ENCODE measurements around the gene C3orf62. TPM values are rescaled to one million over a fixed set of nuclear protein-coding genes. Genes with fewer than 3 reads are reported as not detected.
"Not testable (repeated sequence)": the region's sequence is repeated elsewhere in the genome, so short reads cannot be mapped to it uniquely, and the experiment has no call there.

Gene C3orf62
- total RNA-seq, 2 experiments from 2014 or later: 10.4 to 11.1 TPM

GRCh38 chr3:49238274-49239127 is 38.5 kb downstream of the C3orf62 start:
- POLR2A ChIA-PET: no interaction called here
- Mint-ChIP-seq H3K9me3 (ENCODE audit: insufficient read depth) (peaks cover 3% of the 10 kb centered on the region), H3K4me1 (ENCODE audit: low read depth) (no peaks in the 10 kb centered on the region), H3K4me3 (no peak overlapping the region), H3K27me3 (ENCODE audit: low read depth) (peaks cover 9% of the 10 kb centered on the region), H3K36me3 (ENCODE audit: low read depth) (no peaks in the 10 kb centered on the region), H3K27ac (no peak overlapping the region)
- CTCF ChIA-PET: no interaction called here
- DNase-seq (no peak), ATAC-seq (no peak)

- H3K27me3 Mint-ChIP-seq (ENCODE audit: low read depth): peaks cover 12% of the 10 kb centered on the region
- no peak for DNase-seq
- H3K36me3 Mint-ChIP-seq (ENCODE audit: low read depth): peaks cover 4% of the 10 kb centered on the region
- H3K4me3 Mint-ChIP-seq: no peak overlapping the region
- no peaks in the 10 kb centered on the region for H3K4me1 Mint-ChIP-seq (ENCODE audit: low read depth)
- H3K9me3 Mint-ChIP-seq (ENCODE audit: insufficient read depth): peaks cover 12% of the 10 kb centered on the region
- CTCF ChIA-PET: no interaction called here
- H3K27ac Mint-ChIP-seq: no peak overlapping the region
- no peak for ATAC-seq
- POLR2A ChIA-PET: no interaction called here
Measured at GRCh38 chr3:49237344-49237743, 39.7 kb downstream of the C3orf62 start.

DNA sequence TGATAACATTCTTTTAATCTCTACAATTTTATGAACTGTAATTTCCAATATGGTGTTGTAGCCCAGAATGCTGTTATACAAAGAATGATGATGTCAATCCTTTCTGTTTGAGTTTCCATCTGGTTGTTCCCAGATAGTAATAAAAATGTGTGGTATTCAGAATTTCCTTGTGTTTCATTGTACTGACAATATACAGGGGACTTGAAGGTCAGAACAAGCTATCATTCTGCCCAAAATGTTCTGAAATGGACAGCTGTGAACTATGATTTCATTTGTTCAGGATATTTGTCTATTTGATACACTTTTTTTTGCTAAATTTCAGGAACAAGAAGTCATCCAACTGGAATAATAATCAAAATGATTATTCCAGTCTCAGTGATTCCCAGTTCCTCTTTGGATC is 40.8 kb downstream of the C3orf62 start:
- H3K36me3 Mint-ChIP-seq (ENCODE audit: low read depth): peaks cover 4% of the 10 kb centered on the region
- CTCF ChIA-PET: interaction anchor here (0.6 kb wide), 1 partner anchor 9 kb away, joined by 3 read pairs; no protein-coding TSS in a partner anchor
- H3K27me3 Mint-ChIP-seq (ENCODE audit: low read depth): peaks cover 8% of the 10 kb centered on the region
- no peak for ATAC-seq
- no peak for DNase-seq
- no peak overlapping the region for H3K4me3 Mint-ChIP-seq
- POLR2A ChIA-PET: no interaction called here
- no peaks in the 10 kb centered on the region for H3K4me1 Mint-ChIP-seq (ENCODE audit: low read depth)
- H3K27ac Mint-ChIP-seq: no peak overlapping the region
- peaks cover 12% of the 10 kb centered on the region for H3K9me3 Mint-ChIP-seq (ENCODE audit: insufficient read depth)

GRCh38 chr3:49228817-49229216 is 48.2 kb downstream of the C3orf62 start:
- H3K27ac Mint-ChIP-seq; H3K27me3 Mint-ChIP-seq (ENCODE audit: low read depth); ATAC-seq; POLR2A ChIA-PET; H3K36me3 Mint-ChIP-seq (ENCODE audit: low read depth); CTCF ChIA-PET; H3K4me3 Mint-ChIP-seq; DNase-seq; H3K4me1 Mint-ChIP-seq (ENCODE audit: low read depth): not testable (repeated sequence)
- H3K9me3 Mint-ChIP-seq (ENCODE audit: insufficient read depth): peaks cover 46% of the 10 kb centered on the region

DNA sequence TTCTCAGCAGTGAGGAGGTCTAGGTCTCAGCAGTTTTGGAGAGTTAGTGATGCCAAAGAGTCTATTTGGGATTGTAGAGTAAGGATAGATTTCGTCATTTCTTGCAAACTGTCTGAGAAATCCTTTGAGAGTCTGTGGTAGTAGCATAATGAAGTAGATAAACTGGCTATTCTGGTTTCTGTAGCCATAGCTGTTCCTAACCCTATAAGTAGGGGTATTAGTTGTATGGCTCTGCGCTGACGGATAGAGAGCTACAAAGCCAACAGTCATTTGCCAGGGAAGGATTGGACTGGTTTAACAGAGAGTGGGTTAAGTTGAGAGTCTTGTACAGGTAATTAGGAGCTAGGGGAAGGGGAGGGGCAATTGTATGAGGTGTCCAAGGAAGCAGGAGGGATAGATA is 55.0 kb downstream of the C3orf62 start:
- ATAC-seq: no peak
- CTCF ChIA-PET: no interaction called here
- H3K27ac Mint-ChIP-seq: no peak overlapping the region
- H3K27me3 Mint-ChIP-seq (ENCODE audit: low read depth): peaks cover 2% of the 10 kb centered on the region
- H3K9me3 Mint-ChIP-seq (ENCODE audit: insufficient read depth): no peaks in the 10 kb centered on the region
- POLR2A ChIA-PET: no interaction called here
- no peaks in the 10 kb centered on the region for H3K36me3 Mint-ChIP-seq (ENCODE audit: low read depth)
- DNase-seq: no peak
- no peak overlapping the region for H3K4me3 Mint-ChIP-seq
- peaks cover 2% of the 10 kb centered on the region for H3K4me1 Mint-ChIP-seq (ENCODE audit: low read depth)

DNA sequence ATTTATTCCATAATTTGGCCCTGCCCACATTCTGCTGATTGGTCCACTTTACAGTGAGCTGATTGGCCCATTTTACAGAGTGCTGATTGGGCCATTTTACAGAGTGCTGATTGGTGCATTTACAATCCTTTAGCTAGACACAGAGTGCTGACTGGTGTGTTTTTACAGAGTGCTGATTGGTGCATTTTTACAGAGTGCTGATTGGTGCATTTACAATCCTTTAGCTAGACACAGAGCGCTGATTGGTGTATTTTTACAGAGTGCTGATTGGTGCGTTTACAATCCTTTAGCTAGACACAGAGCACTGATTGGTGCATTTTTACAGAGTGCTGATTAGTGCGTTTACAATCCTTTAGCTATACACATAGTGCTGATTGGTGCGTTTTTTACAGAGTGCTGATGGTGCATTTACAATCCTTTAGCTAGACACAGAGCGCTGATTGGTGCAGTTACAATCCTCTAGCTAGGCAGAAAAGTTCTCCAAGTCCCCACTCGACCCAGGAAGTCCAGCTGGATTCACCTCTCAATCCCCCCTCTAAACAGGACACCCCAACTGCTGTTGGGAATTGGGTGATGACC is 56.0 kb downstream of the C3orf62 start:
- H3K4me1 Mint-ChIP-seq (ENCODE audit: low read depth); H3K36me3 Mint-ChIP-seq (ENCODE audit: low read depth); H3K4me3 Mint-ChIP-seq; H3K27ac Mint-ChIP-seq; H3K27me3 Mint-ChIP-seq (ENCODE audit: low read depth); H3K9me3 Mint-ChIP-seq (ENCODE audit: insufficient read depth); ATAC-seq; DNase-seq: not testable (repeated sequence)
- ChIA-PET CTCF (interaction anchor here (1.0 kb wide), 1 partner anchor 50 kb away, joined by 3 read pairs; the partner anchor contains the start of gene KLHDC8B), POLR2A (interaction anchor here (0.8 kb wide), 1 partner anchor 1708 kb away, joined by 4 read pairs; no protein-coding TSS in a partner anchor)

GRCh38 chr3:49219132-49219531 is 57.9 kb downstream of the C3orf62 start:
- no peak for DNase-seq
- Mint-ChIP-seq H3K9me3 (ENCODE audit: insufficient read depth) (no peaks in the 10 kb centered on the region), H3K36me3 (ENCODE audit: low read depth) (no peaks in the 10 kb centered on the region), H3K4me3 (no peak overlapping the region), H3K4me1 (ENCODE audit: low read depth) (peaks cover 6% of the 10 kb centered on the region), H3K27me3 (ENCODE audit: low read depth) (peaks cover 7% of the 10 kb centered on the region), H3K27ac (no peak overlapping the region)
- CTCF ChIA-PET: no interaction called here
- ATAC-seq: no peak
- POLR2A ChIA-PET: no interaction called here

Small RNA genes within 50 kb of the gene (microRNA-seq; reads per million reads assigned to microRNA genes)
- gene MIR4271: not detected

Other genes with a start within 250 kb of the C3orf62 start
- gene IMPDH2, start 247.8 kb downstream of the C3orf62 start, total RNA-seq: 100 to 1,000 TPM; 227 to 229 TPM
- gene QRICH1, start 183.2 kb downstream of the C3orf62 start, total RNA-seq: 100 to 1,000 TPM; 130 to 131 TPM
- gene QARS1, start 172.5 kb downstream of the C3orf62 start, total RNA-seq: 100 to 1,000 TPM; 250 to 294 TPM
- gene USP19, start 156.4 kb downstream of the C3orf62 start, total RNA-seq: 10 to 100 TPM; 58.0 to 60.4 TPM
- gene LAMB2, start 144.2 kb downstream of the C3orf62 start, total RNA-seq: under 1 TPM in 1 of 2 experiments, not detected in 1; 0.29 TPM
- gene CCDC71, start 110.9 kb downstream of the C3orf62 start, total RNA-seq: 10 to 100 TPM; 21.8 to 22.7 TPM
- gene KLHDC8B, start 105.6 kb downstream of the C3orf62 start, total RNA-seq: 1 to 10 TPM in 1 of 2 experiments, under 1 TPM in 1; 0.81 to 1.2 TPM
- gene USP4, start 62.8 kb upstream of the C3orf62 start, total RNA-seq: 10 to 100 TPM; 72.1 to 74.0 TPM
- 100 to 1,000 TPM; 115 to 119 TPM for gene GPX1, start 81.1 kb upstream of the C3orf62 start, total RNA-seq
- 100 to 1,000 TPM; 518 to 520 TPM for gene RHOA, start 134.7 kb upstream of the C3orf62 start, total RNA-seq
- 10 to 100 TPM; 19.6 to 25.2 TPM for gene TCTA, start 135.2 kb upstream of the C3orf62 start, total RNA-seq
- 1 to 10 TPM; 3.8 to 4.7 TPM for gene AMT, start 145.2 kb upstream of the C3orf62 start, total RNA-seq
- 10 to 100 TPM; 23.2 to 25.7 TPM for gene NICN1, start 152.1 kb upstream of the C3orf62 start, total RNA-seq
- 10 to 100 TPM; 18.8 to 19.7 TPM for gene DAG1, start 193.0 kb upstream of the C3orf62 start, total RNA-seq

All from activated CD8-positive, alpha-beta T cell treated with anti-CD3 and anti-CD28 coated beads, Interleukin-2, amount 10 ng/mL, durations not matched to agents 7 days and 5 days (primary cell).